Neuronal stem cell (in vitro differentiated cells): ENCODE measurements around the gene KANK3.

Source experiments
- DNase-seq: peaks from one replicate; pipeline ENCODE4 v3.0.0-alpha.2; 2013; ENCODE audit warnings: low spot score
- H2AFZ ChIP-seq: one replicate; pipeline ENCODE4 v1.6.1; 2013; ENCODE audit warnings: mild to moderate bottlenecking, low read length, inconsistent platforms
- H2AK5ac ChIP-seq: 2 replicates; pipeline ENCODE4 v1.6.1; 2013; ENCODE audit warnings: low read depth, mild to moderate bottlenecking, inconsistent platforms, low read length, moderate library complexity, mixed read lengths
- H2BK120ac ChIP-seq: 2 replicates; pipeline ENCODE4 v1.6.1; 2013; ENCODE audit warnings: low read depth, mild to moderate bottlenecking, inconsistent platforms, low read length, moderate library complexity, mixed read lengths
- H2BK12ac ChIP-seq: one replicate; pipeline ENCODE4 v1.6.1; 2013; ENCODE audit warnings: low read length, inconsistent platforms
- H2BK15ac ChIP-seq: 2 replicates; pipeline ENCODE4 v1.6.1; 2013; ENCODE audit warnings: mild to moderate bottlenecking, low read length, inconsistent platforms, mixed read lengths
- H2BK5ac ChIP-seq: one replicate; pipeline ENCODE4 v1.6.1; 2013; ENCODE audit warnings: inconsistent platforms, mild to moderate bottlenecking, low read length, moderate library complexity
- H3K14ac ChIP-seq: one replicate; pipeline ENCODE4 v1.6.1; 2013; ENCODE audit warnings: low read length, inconsistent platforms
- H3K18ac ChIP-seq: 2 replicates; pipeline ENCODE4 v1.6.1; 2013; ENCODE audit warnings: low read length, inconsistent platforms
- H3K23ac ChIP-seq: 2 replicates; pipeline ENCODE4 v1.6.1; 2013; ENCODE audit warnings: low read depth, mild to moderate bottlenecking, mixed read lengths, low read length, inconsistent platforms; ENCODE audit not compliant: poor library complexity
- H3K27ac ChIP-seq: replicated peaks from 3 replicates; pipeline ENCODE4 v1.5.1; 2013; ENCODE audit warnings: low read length, inconsistent platforms
- H3K27me3 ChIP-seq, 3 experiments: 2 replicates each; pipeline ENCODE4 v1.6.1; 2013; ENCODE audit warnings: low read length in 3 of 3, mild to moderate bottlenecking in 2 of 3, inconsistent platforms in 1 of 3, low read depth in 1 of 3, mixed read lengths in 1 of 3, moderate library complexity in 1 of 3; ENCODE audit not compliant: control insufficient read depth in 3 of 3, insufficient read depth in 3 of 3
- H3K36me3 ChIP-seq, 2 donors: replicated peaks in 1 of 2; 2 replicates each; pipeline ENCODE4 v1.6.1; 2013; ENCODE audit warnings: low read length in 2 of 2; ENCODE audit not compliant: control insufficient read depth in 2 of 2, insufficient read depth in 2 of 2
- H3K4ac ChIP-seq: 2 replicates; pipeline ENCODE4 v1.6.1; 2013; ENCODE audit warnings: inconsistent platforms, mild to moderate bottlenecking, low read length, moderate library complexity
- H3K4me1 ChIP-seq, 2 donors: 1 replicate in 1 of 2; 2 replicates in 1 of 2; pipeline ENCODE4 v1.6.1; 2013; ENCODE audit warnings: low read length in 2 of 2, low read depth in 1 of 2; ENCODE audit not compliant: control insufficient read depth in 2 of 2, insufficient read depth in 1 of 2
- H3K4me2 ChIP-seq: one replicate; pipeline ENCODE4 v1.6.1; 2013; ENCODE audit warnings: mild to moderate bottlenecking, low read length, inconsistent platforms; ENCODE audit not compliant: insufficient read depth, poor library complexity, severe bottlenecking
- H3K4me3 ChIP-seq, 2 donors: 2 replicates each; pipeline ENCODE4 v1.5.1; 2013; ENCODE audit warnings: low read length in 2 of 2, mild to moderate bottlenecking in 2 of 2, inconsistent platforms in 1 of 2, moderate library complexity in 1 of 2
- H3K79me1 ChIP-seq: one replicate; pipeline ENCODE4 v1.6.1; 2013; ENCODE audit warnings: low read depth, mild to moderate bottlenecking, inconsistent platforms, low read length, moderate library complexity
- H3K9ac ChIP-seq: one replicate; pipeline ENCODE4 v1.6.1; 2013; ENCODE audit warnings: mild to moderate bottlenecking, low read depth, low read length, inconsistent platforms; ENCODE audit not compliant: poor library complexity
- H3K9me3 ChIP-seq, 2 donors: replicated peaks in 1 of 2; 2 replicates each; pipeline versions ENCODE3 to v1.6.1; 2013; ENCODE audit warnings: low read length in 2 of 2, mild to moderate bottlenecking in 2 of 2, inconsistent platforms in 1 of 2, low read depth in 1 of 2, mixed read lengths in 1 of 2, moderate library complexity in 1 of 2; ENCODE audit not compliant: control insufficient read depth in 2 of 2, insufficient read depth in 1 of 2
- H4K8ac ChIP-seq: one replicate; pipeline ENCODE4 v1.6.1; 2013; ENCODE audit warnings: low read depth, mild to moderate bottlenecking, inconsistent platforms, low read length, moderate library complexity
- H4K91ac ChIP-seq: one replicate; pipeline ENCODE4 v1.6.1; 2013; ENCODE audit warnings: low read length, low read depth, mild to moderate bottlenecking, inconsistent platforms; ENCODE audit not compliant: poor library complexity
- WGBS, 2 donors: extraction: QIAGEN DNeasy Blood & Tissue Kit; methylation state at CpG; one replicate each; pipeline ENCODE4 v1.1.7; 2013; ENCODE audit warnings: missing lambda C conversion rate in 2 of 2, mixed read lengths in 1 of 2; ENCODE audit not compliant: insufficient read length in 2 of 2, insufficient replicate concordance in 1 of 2; ENCODE audit errors: extremely low coverage in 2 of 2; 5-methylcytosine and 5-hydroxymethylcytosine counted together

KANK3 gene

DNA sequence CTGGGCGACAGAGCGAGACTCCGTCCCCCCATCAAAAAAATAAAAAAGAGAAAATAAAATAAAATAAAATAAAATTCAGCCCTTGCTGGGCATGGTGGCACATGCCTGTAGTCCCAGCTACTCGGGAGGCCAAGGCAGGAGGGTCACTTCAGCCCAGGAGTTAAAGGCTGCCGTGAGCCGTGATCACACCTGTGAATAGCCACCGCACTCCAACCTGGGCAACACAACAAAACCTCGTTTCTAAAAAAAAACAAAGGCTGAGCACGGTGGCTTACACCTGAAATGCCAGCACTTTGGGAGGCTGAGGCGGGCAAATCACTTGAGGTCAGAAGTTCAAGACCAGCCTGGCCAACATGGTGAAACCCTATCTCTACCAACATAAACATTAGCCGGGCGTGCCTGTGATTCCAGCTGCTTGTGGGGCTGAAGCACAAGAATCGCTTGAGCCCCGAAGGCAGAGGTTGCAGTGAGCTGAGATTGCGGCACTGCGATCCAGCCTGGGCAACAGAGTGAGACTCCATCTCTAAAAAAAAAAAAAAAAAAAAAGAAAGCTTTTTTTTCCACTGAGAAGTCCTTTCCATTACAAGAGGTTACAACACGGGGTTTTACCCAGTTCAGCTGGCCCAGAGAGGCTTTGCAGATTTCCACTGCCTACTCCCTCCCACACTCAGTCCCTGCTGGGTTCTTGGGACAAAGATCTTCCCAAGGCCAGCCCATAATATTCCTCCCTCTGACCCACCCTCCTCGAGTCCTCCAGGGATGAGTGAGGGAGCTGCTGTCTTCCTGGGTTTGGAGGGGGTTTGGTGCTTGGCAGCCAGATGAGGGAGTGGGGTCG, 27.3 kb upstream of the KANK3 start:
- H4K91ac ChIP-seq = no peak overlapping the region
- no peak overlapping the region for H4K8ac ChIP-seq
- H2BK120ac ChIP-seq = no peak overlapping the region
- no peak overlapping the region for H2AFZ ChIP-seq
- peak overlapping the region; percentile 75 for H2BK5ac ChIP-seq
- H3K79me1 ChIP-seq = peaks cover 2% of the 10 kb centered on the region
- peaks cover 3 to 11% of the 10 kb centered on the region in 2 donors for H3K36me3 ChIP-seq
- H3K4me1 ChIP-seq = peaks cover 9 to 11% of the 10 kb centered on the region in 2 donors
- no peak for DNase-seq
- peak overlapping the region; percentile 10 for H2BK12ac ChIP-seq
- H2AK5ac ChIP-seq = peak overlapping the region; percentile 79
- H3K18ac ChIP-seq = peak overlapping the region; percentile 64
- no peak overlapping the region for H3K4me3 ChIP-seq
- H3K27me3 ChIP-seq = peaks cover 0 to 9% (median 8%) of the 10 kb centered on the region in 3 experiments
- peaks cover 0 to 2% of the 10 kb centered on the region in 2 donors for H3K9me3 ChIP-seq
- H3K27ac ChIP-seq = no peak overlapping the region
- no peak overlapping the region for H3K14ac ChIP-seq
- H3K23ac ChIP-seq = peak overlapping the region; percentile 65
- H3K4ac ChIP-seq = no peak overlapping the region
- no peak overlapping the region for H3K9ac ChIP-seq
- no peak overlapping the region for H3K4me2 ChIP-seq
- no CpG with 5 or more reads among the region's 19 CpGs for WGBS, 2 donors
- no peak overlapping the region for H2BK15ac ChIP-seq

- WGBS, 2 donors = no CpG with 5 or more reads among the region's 23 CpGs
- H4K8ac ChIP-seq = no peak overlapping the region
- no peak overlapping the region for H4K91ac ChIP-seq
- peaks cover 0 to 23% (median 21%) of the 10 kb centered on the region in 3 experiments for H3K27me3 ChIP-seq
- H3K18ac ChIP-seq = peak overlapping the region; percentile 97
- H3K27ac ChIP-seq = no peak overlapping the region
- H3K4ac ChIP-seq = no peak overlapping the region
- H3K79me1 ChIP-seq = peaks cover 2% of the 10 kb centered on the region
- peak overlapping the region; percentile 3 for H3K23ac ChIP-seq
- H2BK12ac ChIP-seq = peak overlapping the region; percentile 75
- H3K36me3 ChIP-seq = peaks cover 0 to 2% of the 10 kb centered on the region in 2 donors
- peak overlapping the region; percentile 21 for H3K14ac ChIP-seq
- H2BK5ac ChIP-seq = no peak overlapping the region
- peak overlapping the region; percentile 69 for H2BK15ac ChIP-seq
- peak overlapping the region; percentile 30 for H3K9ac ChIP-seq
- H3K9me3 ChIP-seq = peaks cover 0 to 2% of the 10 kb centered on the region in 2 donors
- H2BK120ac ChIP-seq = no peak overlapping the region
- peak; percentile 33 for DNase-seq
- no peak overlapping the region for H3K4me3 ChIP-seq
- peak overlapping the region; percentile 26 for H3K4me2 ChIP-seq
- peak overlapping the region; percentile 42 for H2AFZ ChIP-seq
- peaks cover 14 to 18% of the 10 kb centered on the region in 2 donors for H3K4me1 ChIP-seq
- H2AK5ac ChIP-seq = no peak overlapping the region
These were observed 24.4 kb upstream of the KANK3 start for GRCh38 chr19:8367327-8368001.

- Histone ChIP-seq H2BK5ac (no peak overlapping the region), H2BK120ac (no peak overlapping the region), H3K4me3 (no peak overlapping the region), H3K27me3 (peaks cover 0 to 23% (median 23%) of the 10 kb centered on the region in 3 experiments), H2BK15ac (peak overlapping the region; percentile 69), H3K36me3 (peaks cover 0 to 2% of the 10 kb centered on the region in 2 donors), H3K79me1 (peaks cover 2% of the 10 kb centered on the region), H2AK5ac (peak overlapping the region; percentile 71), H2BK12ac (peak overlapping the region; percentile 75), H3K9ac (no peak overlapping the region), H3K18ac (peak overlapping the region; percentile 97), H3K9me3 (peaks cover 0 to 2% of the 10 kb centered on the region in 2 donors), H3K14ac (no peak overlapping the region), H4K8ac (no peak overlapping the region), H4K91ac (no peak overlapping the region), H3K4me1 (peaks cover 14 to 18% of the 10 kb centered on the region in 2 donors), H3K23ac (peak overlapping the region; percentile 3), H2AFZ (peak overlapping the region; percentile 42), H3K27ac (no peak overlapping the region), H3K4me2 (peak overlapping the region; percentile 26), H3K4ac (no peak overlapping the region)
- no CpG with 5 or more reads among the region's 13 CpGs for WGBS, 2 donors
- DNase-seq = no peak
These were observed 23.9 kb upstream of the KANK3 start for GRCh38 chr19:8366961-8367326.

- Histone ChIP-seq H3K79me1 (peaks cover 2% of the 10 kb centered on the region), H2BK120ac (peak overlapping the region; percentile 44), H3K4me2 (no peak overlapping the region), H3K27me3 (peaks cover 0 to 23% (median 23%) of the 10 kb centered on the region in 3 experiments), H3K4me1 (peaks cover 16 to 18% of the 10 kb centered on the region in 2 donors), H4K8ac (no peak overlapping the region), H3K18ac (peak overlapping the region; percentile 1), H2AK5ac (peak overlapping the region; percentile 96), H3K9me3 (peaks cover 0 to 2% of the 10 kb centered on the region in 2 donors), H2BK15ac (peak overlapping the region; percentile 69), H4K91ac (no peak overlapping the region), H2BK12ac (peak overlapping the region; percentile 47), H3K23ac (peak overlapping the region; percentile 34), H3K14ac (no peak overlapping the region), H3K36me3 (peaks cover 0 to 2% of the 10 kb centered on the region in 2 donors), H3K27ac (no peak overlapping the region), H3K9ac (no peak overlapping the region), H3K4ac (no peak overlapping the region), H3K4me3 (no peak overlapping the region), H2BK5ac (peak overlapping the region; percentile 16), H2AFZ (no peak overlapping the region)
- DNase-seq = no peak
- WGBS, 2 donors = no CpG with 5 or more reads among the region's 11 CpGs
These were observed 23.1 kb upstream of the KANK3 start for GRCh38 chr19:8366121-8366581.
